Measurements from ENCODE around the gene RPH3AL. TPM values are rescaled to one million over a fixed set of nuclear protein-coding genes. Genes with fewer than 3 reads are reported as not detected.

The RPH3AL gene
- polyA plus RNA-seq, 1 donor from 2014 or later = 0.87 TPM

DNA sequence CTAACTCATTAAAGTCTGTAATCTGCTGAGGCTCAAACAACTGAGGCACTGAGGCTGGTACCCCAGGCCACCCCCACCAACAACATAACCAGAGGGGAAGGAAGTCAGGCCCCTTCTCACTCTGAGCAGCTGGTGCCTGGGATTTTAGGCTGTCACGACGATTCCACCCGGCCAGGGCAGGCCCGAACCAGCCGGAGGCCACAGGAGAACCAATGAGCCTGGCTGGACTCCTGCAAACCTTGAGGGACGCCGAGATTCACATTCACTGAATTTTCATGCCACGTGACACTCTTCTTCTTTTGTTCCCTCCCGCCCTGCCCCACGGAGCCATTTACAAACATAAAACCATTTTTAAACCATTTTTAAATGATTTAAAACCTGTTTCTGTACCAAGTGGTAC, 48.1 kb downstream of the RPH3AL start:
- Histone ChIP-seq H4K20me1 (ENCODE audit: insufficient read depth) (no peaks in the 10 kb centered on the region), H2AFZ (ENCODE audit: low read depth, low read length) (no peak overlapping the region), H3K9me2 (ENCODE audit: insufficient read depth, low read length) (no peaks in the 10 kb centered on the region), H3K4me3 (ENCODE audit: low read length) (no peak overlapping the region), H3K36me3 (ENCODE audit: insufficient read depth, low read length) (no peaks in the 10 kb centered on the region), H3K9me3 (ENCODE audit: low read length) (no peaks in the 10 kb centered on the region), H3K79me2 (replicated peaks; ENCODE audit: insufficient read depth, low read length) (no peaks in the 10 kb centered on the region), H3K9ac (ENCODE audit: low read length) (no peak overlapping the region), H3K27ac (ENCODE audit: low read length) (no peak overlapping the region), H3F3A (ENCODE audit: insufficient read depth, low read length, poor library complexity, severe bottlenecking) (no peaks in the 10 kb centered on the region), H3K27me3 (ENCODE audit: insufficient read depth, low read depth, low read length) (no peaks in the 10 kb centered on the region), H3K4me2 (ENCODE audit: low read length) (no peak overlapping the region)
- TF ChIP-seq EZH2 (IDR thresholded peaks at IDR 0.05; ENCODE audit: borderline replicate concordance, insufficient read depth, low read length, poor library complexity, severe bottlenecking) (no peak), RAD21 (conservative IDR thresholded peaks at IDR 0.05) (no peak), MXI1 (conservative IDR thresholded peaks at IDR 0.05; ENCODE audit: poor library complexity, severe bottlenecking) (no peak), EP300 (conservative IDR thresholded peaks at IDR 0.05; ENCODE audit: poor library complexity, severe bottlenecking) (no peak), SMC3 (conservative IDR thresholded peaks at IDR 0.05; ENCODE audit: poor library complexity) (no peak), TAF1 (IDR thresholded peaks at IDR 0.05; ENCODE audit: low read depth) (no peak), POLR2AphosphoS5 (IDR thresholded peaks at IDR 0.05) (no peak)
- TF ChIP-seq, protein P1, sequence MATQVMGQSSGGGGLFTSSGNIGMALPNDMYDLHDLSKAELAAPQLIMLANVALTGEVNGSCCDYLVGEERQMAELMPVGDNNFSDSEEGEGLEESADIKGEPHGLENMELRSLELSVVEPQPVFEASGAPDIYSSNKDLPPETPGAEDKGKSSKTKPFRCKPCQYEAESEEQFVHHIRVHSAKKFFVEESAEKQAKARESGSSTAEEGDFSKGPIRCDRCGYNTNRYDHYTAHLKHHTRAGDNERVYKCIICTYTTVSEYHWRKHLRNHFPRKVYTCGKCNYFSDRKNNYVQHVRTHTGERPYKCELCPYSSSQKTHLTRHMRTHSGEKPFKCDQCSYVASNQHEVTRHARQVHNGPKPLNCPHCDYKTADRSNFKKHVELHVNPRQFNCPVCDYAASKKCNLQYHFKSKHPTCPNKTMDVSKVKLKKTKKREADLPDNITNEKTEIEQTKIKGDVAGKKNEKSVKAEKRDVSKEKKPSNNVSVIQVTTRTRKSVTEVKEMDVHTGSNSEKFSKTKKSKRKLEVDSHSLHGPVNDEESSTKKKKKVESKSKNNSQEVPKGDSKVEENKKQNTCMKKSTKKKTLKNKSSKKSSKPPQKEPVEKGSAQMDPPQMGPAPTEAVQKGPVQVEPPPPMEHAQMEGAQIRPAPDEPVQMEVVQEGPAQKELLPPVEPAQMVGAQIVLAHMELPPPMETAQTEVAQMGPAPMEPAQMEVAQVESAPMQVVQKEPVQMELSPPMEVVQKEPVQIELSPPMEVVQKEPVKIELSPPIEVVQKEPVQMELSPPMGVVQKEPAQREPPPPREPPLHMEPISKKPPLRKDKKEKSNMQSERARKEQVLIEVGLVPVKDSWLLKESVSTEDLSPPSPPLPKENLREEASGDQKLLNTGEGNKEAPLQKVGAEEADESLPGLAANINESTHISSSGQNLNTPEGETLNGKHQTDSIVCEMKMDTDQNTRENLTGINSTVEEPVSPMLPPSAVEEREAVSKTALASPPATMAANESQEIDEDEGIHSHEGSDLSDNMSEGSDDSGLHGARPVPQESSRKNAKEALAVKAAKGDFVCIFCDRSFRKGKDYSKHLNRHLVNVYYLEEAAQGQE (IDR thresholded peaks at IDR 0.05; ENCODE audit: borderline replicate concordance) = no peak
- TF ChIP-seq, protein P2, sequence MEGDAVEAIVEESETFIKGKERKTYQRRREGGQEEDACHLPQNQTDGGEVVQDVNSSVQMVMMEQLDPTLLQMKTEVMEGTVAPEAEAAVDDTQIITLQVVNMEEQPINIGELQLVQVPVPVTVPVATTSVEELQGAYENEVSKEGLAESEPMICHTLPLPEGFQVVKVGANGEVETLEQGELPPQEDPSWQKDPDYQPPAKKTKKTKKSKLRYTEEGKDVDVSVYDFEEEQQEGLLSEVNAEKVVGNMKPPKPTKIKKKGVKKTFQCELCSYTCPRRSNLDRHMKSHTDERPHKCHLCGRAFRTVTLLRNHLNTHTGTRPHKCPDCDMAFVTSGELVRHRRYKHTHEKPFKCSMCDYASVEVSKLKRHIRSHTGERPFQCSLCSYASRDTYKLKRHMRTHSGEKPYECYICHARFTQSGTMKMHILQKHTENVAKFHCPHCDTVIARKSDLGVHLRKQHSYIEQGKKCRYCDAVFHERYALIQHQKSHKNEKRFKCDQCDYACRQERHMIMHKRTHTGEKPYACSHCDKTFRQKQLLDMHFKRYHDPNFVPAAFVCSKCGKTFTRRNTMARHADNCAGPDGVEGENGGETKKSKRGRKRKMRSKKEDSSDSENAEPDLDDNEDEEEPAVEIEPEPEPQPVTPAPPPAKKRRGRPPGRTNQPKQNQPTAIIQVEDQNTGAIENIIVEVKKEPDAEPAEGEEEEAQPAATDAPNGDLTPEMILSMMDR (IDR thresholded peaks at IDR 0.05; ENCODE audit: poor library complexity, severe bottlenecking) = no peak

DNA sequence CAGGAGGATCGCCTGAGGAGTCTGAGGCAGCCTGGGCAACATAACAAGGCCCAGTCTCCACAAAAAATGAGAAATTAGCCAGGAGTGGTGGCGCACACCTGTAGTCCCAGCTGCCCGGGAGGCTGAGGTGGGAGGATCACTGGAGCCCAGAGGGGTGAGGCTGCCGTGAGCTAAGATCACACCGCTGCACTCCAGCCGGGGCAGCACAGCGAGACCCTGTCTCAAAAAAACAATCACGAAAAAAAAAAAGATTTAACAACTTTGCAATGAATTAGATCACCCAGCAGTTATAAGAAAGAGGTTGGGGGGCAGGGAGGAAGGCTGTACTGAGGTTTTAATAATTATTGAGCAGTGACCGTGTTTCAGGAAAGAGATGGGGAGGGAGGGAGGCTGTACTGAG, 49.4 kb downstream of the RPH3AL start:
- Histone ChIP-seq H3F3A (ENCODE audit: insufficient read depth, low read length, poor library complexity, severe bottlenecking) (no peaks in the 10 kb centered on the region), H3K27ac (ENCODE audit: low read length) (no peak overlapping the region), H3K27me3 (ENCODE audit: insufficient read depth, low read depth, low read length) (no peaks in the 10 kb centered on the region), H3K4me2 (ENCODE audit: low read length) (no peak overlapping the region), H2AFZ (ENCODE audit: low read depth, low read length) (no peak overlapping the region), H3K9me2 (ENCODE audit: insufficient read depth, low read length) (no peaks in the 10 kb centered on the region), H3K4me3 (ENCODE audit: low read length) (no peak overlapping the region), H3K9ac (ENCODE audit: low read length) (no peak overlapping the region), H3K36me3 (ENCODE audit: insufficient read depth, low read length) (no peaks in the 10 kb centered on the region), H4K20me1 (ENCODE audit: insufficient read depth) (no peaks in the 10 kb centered on the region), H3K79me2 (replicated peaks; ENCODE audit: insufficient read depth, low read length) (no peaks in the 10 kb centered on the region), H3K9me3 (ENCODE audit: low read length) (no peaks in the 10 kb centered on the region)
- TF ChIP-seq EZH2 (IDR thresholded peaks at IDR 0.05; ENCODE audit: borderline replicate concordance, insufficient read depth, low read length, poor library complexity, severe bottlenecking) (no peak), POLR2AphosphoS5 (IDR thresholded peaks at IDR 0.05) (no peak)
- TF ChIP-seq, protein P1 (IDR thresholded peaks at IDR 0.05; ENCODE audit: borderline replicate concordance) = no peak
- TF ChIP-seq, protein P2 (IDR thresholded peaks at IDR 0.05; ENCODE audit: poor library complexity, severe bottlenecking) = no peak

Measured in neural cell (in vitro differentiated cells).